Keratinocyte (primary cell): ENCODE results near the gene TP53BP2.

ENCODE experiments used
- CTCF ChIP-seq, 3 experiments: IDR thresholded peaks in 1 of 3; conservative IDR thresholded peaks in 1 of 3; optimal IDR thresholded peaks in 1 of 3; 2 replicates in 2 of 3; 3 replicates in 1 of 3; pipeline versions ENCODE3 to v1.5.1; 2011; ENCODE audit warnings: low read length in 3 of 3, mild to moderate bottlenecking in 3 of 3, moderate library complexity in 2 of 3, control low read depth in 1 of 3, inconsistent platforms in 1 of 3; ENCODE audit not compliant: insufficient read depth in 2 of 3; ENCODE audit errors: extremely low read depth in 1 of 3
- EZH2 ChIP-seq: IDR thresholded peaks from one replicate; pipeline ENCODE4 v1.6.1; 2012; ENCODE audit warnings: inconsistent platforms, mild to moderate bottlenecking, low read length, moderate library complexity

- no peak for TF ChIP-seq CTCF (optimal IDR thresholded peaks at IDR 0.05 in 1 of 3, IDR thresholded peaks at IDR 0.05 in 1 of 3, conservative IDR thresholded peaks at IDR 0.05 in 1 of 3; ENCODE audit: extremely low read depth in 1 of 3, insufficient read depth in 2 of 3, low read length in 3 of 3)
- no peak for TF ChIP-seq EZH2
These were observed 2.1 kb upstream of the TP53BP2 start for GRCh38 chr1:223847781-223848345.
